Uterus (tissue), 4 donors: ENCODE measurements around the gene PM20D2. TPM values are rescaled to one million over a fixed set of nuclear protein-coding genes. Genes with fewer than 3 reads are reported as not detected.
A peak's percentile ranks its signal among the peaks of the same experiment; 100 is the strongest.

Experiments used
- DNase-seq, 2 donors: peaks; one replicate each; pipeline ENCODE4 v3.0.0-alpha.2; 2019 to 2020
- H3K27ac ChIP-seq, 2 donors: fragments of 200-600 bp; sonication (generic); 1 replicate in 1 of 2; 2 replicates in 1 of 2; pipeline ENCODE4 v1.5.1; 2016 to 2018
- H3K27me3 ChIP-seq, 2 donors: fragments of 200-600 bp; sonication (generic); one replicate each; pipeline ENCODE4 v1.5.1; 2018 to 2019; ENCODE audit warnings: control low read depth in 1 of 2
- H3K36me3 ChIP-seq, 2 donors: fragments of 200-600 bp; sonication (generic); one replicate each; pipeline ENCODE4 v1.5.1; 2019; ENCODE audit warnings: control low read depth in 1 of 2
- H3K4me1 ChIP-seq, 2 donors: fragments of 200-600 bp; sonication (generic); one replicate each; pipeline ENCODE4 v1.5.1; 2018 to 2019; ENCODE audit warnings: control low read depth in 1 of 2
- H3K4me3 ChIP-seq, 2 donors: fragments of 200-600 bp; sonication (generic); 1 replicate in 1 of 2; 2 replicates in 1 of 2; pipeline ENCODE4 v1.5.1; 2018 to 2019; ENCODE audit warnings: mild to moderate bottlenecking in 1 of 2
- H3K9me3 ChIP-seq, 2 donors: fragments of 200-600 bp; sonication (generic); one replicate each; pipeline ENCODE4 v1.5.1; 2019; ENCODE audit warnings: control low read depth in 1 of 2
- CTCF ChIP-seq, 4 experiments: fragments of 200-600 bp in 2 of 4; fragments of 450-650 bp in 2 of 4; sonication (generic) in 2 of 4; IDR thresholded peaks; one replicate each; pipeline ENCODE4 v1.5.1; 2016 to 2019; ENCODE audit warnings: antibody characterized with exemption in 4 of 4, mild to moderate bottlenecking in 2 of 4, moderate library complexity in 1 of 4
- POLR2A ChIP-seq, 2 donors: fragments of 450-650 bp; IDR thresholded peaks; one replicate each; pipeline ENCODE4 v1.6.1; 2016; ENCODE audit warnings: antibody characterized with exemption in 2 of 2, mild to moderate bottlenecking in 1 of 2, moderate library complexity in 1 of 2
- intact Hi-C: fragments of 100-400 bp; cut with DNase I; formaldehyde crosslinking; loops from one replicate; pipeline ENCODE4 v1.15.1; 2023; ENCODE audit warnings: low total_unique reads
- total RNA-seq, 4 donors: library from RNA; depleted of rRNA in 3 of 4; stranded (reverse); fragments of >200 nt in 3 of 4; gene quantifications; one replicate each; pipeline versions ENCODE4 v1.1.0 to v1.2.4, GENCODE V29; 2014 to 2023
- donor health status: DM: yes; HTN: yes; CAD: no.

Gene PM20D2
- total RNA-seq, 4 donors from 2014 or later: 5.6 to 50.3 (median 16.0) TPM

GRCh38 chr6:89160331-89161092 lies 14.7 kb downstream of the PM20D2 start:
- no peaks in the 10 kb centered on the region for H3K27me3 ChIP-seq
- H3K9me3 ChIP-seq: no peaks in the 10 kb centered on the region
- DNase-seq: no peak
- TF ChIP-seq CTCF (IDR thresholded peaks at IDR 0.05) (no peak), POLR2A (IDR thresholded peaks at IDR 0.05) (no peak)
- H3K4me3 ChIP-seq: no peak overlapping the region
- intact Hi-C loops: no loop called here
- H3K4me1 ChIP-seq: no peaks in the 10 kb centered on the region
- H3K27ac ChIP-seq: peak overlapping the region in 1 of 2 donors; percentile 71
- no peaks in the 10 kb centered on the region for H3K36me3 ChIP-seq

- H3K4me1 ChIP-seq: no peaks in the 10 kb centered on the region
Observed at GRCh38 chr6:89161326-89162046, 15.6 kb downstream of the PM20D2 start.

GRCh38 chr6:89162047-89162371 lies 16.2 kb downstream of the PM20D2 start:
- H3K4me3 ChIP-seq: no peak overlapping the region
- H3K27ac ChIP-seq: peak overlapping the region; percentile 71 to 74

More at GRCh38 chr6:89161326-89162046, 15.6 kb downstream of the PM20D2 start:
- DNase-seq: no peak
- H3K4me3 ChIP-seq: no peak overlapping the region
- no peaks in the 10 kb centered on the region for H3K27me3 ChIP-seq
- intact Hi-C loops: no loop called here
- peak overlapping the region; percentile 71 to 74 for H3K27ac ChIP-seq
- TF ChIP-seq CTCF (IDR thresholded peaks at IDR 0.05) (no peak), POLR2A (IDR thresholded peaks at IDR 0.05) (no peak)
- H3K36me3 ChIP-seq: no peaks in the 10 kb centered on the region
- H3K9me3 ChIP-seq: no peaks in the 10 kb centered on the region

DNA sequence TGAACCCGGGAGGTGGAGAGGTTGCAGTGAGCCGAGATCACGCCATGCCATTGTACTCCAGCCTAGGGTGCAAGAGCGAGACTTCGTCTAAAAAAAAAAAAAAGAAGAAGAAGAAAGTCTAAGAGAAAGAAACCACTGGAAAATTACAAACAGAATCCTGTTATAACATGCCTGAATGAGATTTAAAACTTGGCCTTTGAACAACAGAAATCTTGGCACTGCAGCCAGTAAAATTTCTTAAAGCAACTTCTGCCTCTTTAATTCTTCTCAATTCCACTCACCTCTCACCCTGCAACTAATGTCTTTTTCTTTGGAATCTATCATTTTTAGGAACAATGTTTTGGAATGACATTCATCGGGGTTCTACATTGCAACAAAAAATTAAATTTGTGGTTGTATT lies 26.3 kb downstream of the PM20D2 start:
- intact Hi-C loops: no loop called here
- no peak overlapping the region for H3K4me3 ChIP-seq
- no peak for TF ChIP-seq CTCF (IDR thresholded peaks at IDR 0.05)
- TF ChIP-seq POLR2A (IDR thresholded peaks at IDR 0.05): no peak
- H3K27ac ChIP-seq: no peak overlapping the region
- no peaks in the 10 kb centered on the region for H3K4me1 ChIP-seq
- DNase-seq: no peak
- H3K9me3 ChIP-seq: no peaks in the 10 kb centered on the region
- H3K36me3 ChIP-seq: no peaks in the 10 kb centered on the region
- H3K27me3 ChIP-seq: no peaks in the 10 kb centered on the region

More at GRCh38 chr6:89162047-89162371, 16.2 kb downstream of the PM20D2 start:
- Histone ChIP-seq H3K36me3 (no peaks in the 10 kb centered on the region), H3K4me1 (no peaks in the 10 kb centered on the region), H3K9me3 (no peaks in the 10 kb centered on the region), H3K27me3 (no peaks in the 10 kb centered on the region)
- peak; percentile 28 to 29 for DNase-seq
- TF ChIP-seq CTCF (IDR thresholded peaks at IDR 0.05) (no peak), POLR2A (IDR thresholded peaks at IDR 0.05) (no peak)
- intact Hi-C loops: no loop called here

DNA sequence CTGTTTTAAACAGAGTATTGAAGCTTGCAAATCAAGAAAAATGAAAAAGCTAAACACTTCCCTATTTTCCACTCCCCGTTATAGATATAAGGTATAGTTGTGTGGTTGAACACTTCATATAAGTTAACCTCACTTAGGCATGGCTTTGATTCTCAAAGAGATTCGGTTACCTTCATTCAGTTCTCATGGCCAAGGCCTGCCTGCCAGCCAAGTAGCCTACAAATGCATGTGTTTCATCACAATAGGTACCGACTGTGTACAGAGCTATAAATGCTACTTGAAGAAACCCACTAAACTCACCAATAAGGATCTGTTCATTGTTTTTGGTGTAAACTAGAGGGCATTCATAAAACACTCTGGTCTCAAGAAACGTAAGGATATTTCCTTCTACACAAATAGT lies 27.8 kb downstream of the PM20D2 start:
- no peak for DNase-seq
- Histone ChIP-seq H3K27me3 (no peaks in the 10 kb centered on the region), H3K9me3 (no peaks in the 10 kb centered on the region), H3K4me3 (no peak overlapping the region), H3K4me1 (no peaks in the 10 kb centered on the region), H3K27ac (no peak overlapping the region), H3K36me3 (no peaks in the 10 kb centered on the region)
- TF ChIP-seq POLR2A (IDR thresholded peaks at IDR 0.05) (no peak), CTCF (IDR thresholded peaks at IDR 0.05) (no peak)
- intact Hi-C loops: no loop called here
